HepG2 (cell line): Measurements from ENCODE around the gene AP3D1.

Source experiments
- CTCF ChIP-seq: sonication (generic); formaldehyde crosslinking; IDR thresholded peaks from 2 replicates; pipeline ENCODE4 v1.5.0; 2020; ENCODE audit warnings: mild to moderate bottlenecking, missing genetic modification reagents, moderate library complexity
- GRHL1 ChIP-seq: sonication (generic); formaldehyde crosslinking; conservative IDR thresholded peaks from 2 replicates; pipeline ENCODE4 v1.8.0; 2022; ENCODE audit warnings: missing genetic modification reagents
- KAT8 ChIP-seq: IDR thresholded peaks from 2 replicates; pipeline ENCODE4 v1.6.1; 2016; ENCODE audit warnings: missing genetic modification reagents, missing compliant biosample characterization
- MAZ ChIP-seq, 2 experiments: sonication (generic) in 1 of 2; formaldehyde crosslinking in 1 of 2; IDR thresholded peaks; 2 replicates each; pipeline versions ENCODE4 v1.5.0 to v1.6.1; 2012 to 2020; ENCODE audit warnings: low read depth in 2 of 2, mild to moderate bottlenecking in 2 of 2, borderline replicate concordance in 1 of 2, improper control_type of control experiment in 1 of 2, low read length in 1 of 2, missing genetic modification reagents in 1 of 2, moderate library complexity in 1 of 2
- POLR2A ChIP-seq, 2 experiments: IDR thresholded peaks; 2 replicates each; pipeline ENCODE4 v1.6.1; 2011; ENCODE audit warnings: low read depth in 2 of 2, low read length in 2 of 2, mild to moderate bottlenecking in 1 of 2, moderate library complexity in 1 of 2; ENCODE audit not compliant: insufficient read depth in 1 of 2
- RFX5 ChIP-seq: IDR thresholded peaks from 2 replicates; pipeline ENCODE4 v1.6.1; 2011; ENCODE audit warnings: low read depth, low read length, improper control_type of control experiment
- ZBTB7A ChIP-seq: sonication (generic); formaldehyde crosslinking; IDR thresholded peaks from 2 replicates; pipeline ENCODE4 v1.8.0; 2022; ENCODE audit warnings: mild to moderate bottlenecking, missing genetic modification reagents
- ZSCAN9 ChIP-seq: IDR thresholded peaks from 2 replicates; pipeline ENCODE4 v1.6.1; 2016; ENCODE audit warnings: borderline replicate concordance

GRCh38 chr19:2063824-2064223 lies 87.5 kb downstream of the AP3D1 start:
- no peak for TF ChIP-seq CTCF (CRISPR knock-in tag)
- TF ChIP-seq MAZ (IDR thresholded peaks at IDR 0.05; ENCODE audit: borderline replicate concordance, low read depth, low read length) = no peak
- no peak for TF ChIP-seq MAZ (CRISPR knock-in tag; IDR thresholded peaks at IDR 0.05; ENCODE audit: low read depth)
- TF ChIP-seq GRHL1 (CRISPR knock-in tag) = no peak
- no peak for TF ChIP-seq ZSCAN9 (CRISPR knock-in tag)
- no peak for TF ChIP-seq ZBTB7A (CRISPR knock-in tag)
- TF ChIP-seq POLR2A (IDR thresholded peaks at IDR 0.05; ENCODE audit: insufficient read depth in 1 of 2, low read depth in 2 of 2, low read length in 2 of 2) = no peak
- TF ChIP-seq RFX5 = no peak
- no peak for TF ChIP-seq KAT8 (CRISPR knock-in tag)
